Measurements from ENCODE around the gene ITPRID1. TPM values are rescaled to one million over a fixed set of nuclear protein-coding genes. Genes with fewer than 3 reads are reported as not detected.

The ITPRID1 gene
- total and polyA plus RNA-seq, 7 donors: not detected

- no peak overlapping the region for H3K27ac ChIP-seq
- DNase-seq (no peak), ATAC-seq (no peak)
- no peaks in the 10 kb centered on the region for H3K27me3 ChIP-seq (ENCODE audit: insufficient read depth in 3 of 3, low read length in 2 of 3)
- no peaks in the 10 kb centered on the region for H3K36me3 ChIP-seq (ENCODE audit: insufficient read depth in 1 of 2, low read depth in 1 of 2)
- intact Hi-C loops (cut with DNase I): no loop called here
- no peak overlapping the region for H3K4me3 ChIP-seq
- no peaks in the 10 kb centered on the region for H3K9me3 ChIP-seq
- H3K4me1 ChIP-seq: no peaks in the 10 kb centered on the region
- 53 to 68% (median 65%) methylated on average over 5 of the region's 5 CpGs for WGBS, 3 donors
- no peak for TF ChIP-seq CTCF (IDR thresholded peaks at IDR 0.05)
These were observed 149.2 kb downstream of the ITPRID1 start for GRCh38 chr7:31663072-31663471.

DNA sequence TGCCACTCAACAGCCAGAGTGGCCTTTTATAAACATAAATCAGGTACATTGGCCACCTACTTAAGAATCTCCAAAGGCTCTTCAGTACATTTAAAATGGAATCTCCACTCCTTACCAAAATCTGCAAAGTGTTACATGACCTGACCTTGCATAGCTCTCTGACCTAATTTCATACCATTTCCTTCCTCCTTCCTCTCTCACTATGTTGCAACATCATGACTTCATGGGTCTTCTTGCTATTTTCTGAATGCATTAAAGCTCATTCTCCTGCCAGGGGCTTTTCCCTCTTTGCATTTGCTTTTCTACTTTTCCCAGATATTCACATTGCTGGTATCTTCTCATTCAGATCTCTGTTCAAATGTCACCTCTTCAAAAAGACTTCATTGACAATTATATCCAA lies 151.0 kb downstream of the ITPRID1 start:
- Histone ChIP-seq H3K4me1 (no peaks in the 10 kb centered on the region), H3K27ac (no peak overlapping the region), H3K4me3 (no peak overlapping the region), H3K27me3 (ENCODE audit: insufficient read depth in 3 of 3, low read length in 2 of 3) (no peaks in the 10 kb centered on the region), H3K36me3 (ENCODE audit: insufficient read depth in 1 of 2, low read depth in 1 of 2) (no peaks in the 10 kb centered on the region), H3K9me3 (no peaks in the 10 kb centered on the region)
- ATAC-seq (no peak), DNase-seq (no peak)
- intact Hi-C loops (cut with DNase I): no loop called here
- TF ChIP-seq CTCF (IDR thresholded peaks at IDR 0.05): no peak

DNA sequence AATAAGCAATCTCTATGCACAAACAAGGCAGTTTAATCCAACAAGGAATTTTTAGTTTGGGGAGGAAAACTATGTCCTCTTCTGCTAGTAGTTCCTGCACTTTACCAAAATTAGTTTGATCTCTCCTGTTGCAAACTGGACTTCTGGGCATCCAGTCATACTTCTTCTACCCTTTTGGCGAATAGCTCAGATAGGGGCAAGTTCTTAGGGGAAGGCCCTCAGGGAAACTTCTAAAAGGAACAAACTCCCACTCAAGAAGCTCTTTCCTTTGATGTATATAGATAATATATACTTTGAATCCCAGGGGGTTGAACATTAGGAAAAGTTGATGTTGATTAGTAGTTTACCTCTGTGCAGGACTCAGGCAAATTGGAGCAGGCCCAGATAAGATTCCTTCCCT lies 151.7 kb downstream of the ITPRID1 start:
- no peak overlapping the region for H3K27ac ChIP-seq
- DNase-seq (no peak), ATAC-seq (no peak)
- no peaks in the 10 kb centered on the region for H3K27me3 ChIP-seq (ENCODE audit: insufficient read depth in 3 of 3, low read length in 2 of 3)
- 88 to 89% (median 88%) methylated on average over 1 of the region's 1 CpG for WGBS, 3 donors
- H3K4me1 ChIP-seq: no peaks in the 10 kb centered on the region
- H3K9me3 ChIP-seq: no peaks in the 10 kb centered on the region
- no peaks in the 10 kb centered on the region for H3K36me3 ChIP-seq (ENCODE audit: insufficient read depth in 1 of 2, low read depth in 1 of 2)
- H3K4me3 ChIP-seq: no peak overlapping the region
- intact Hi-C loops (cut with DNase I): no loop called here
- no peak for TF ChIP-seq CTCF (IDR thresholded peaks at IDR 0.05)

GRCh38 chr7:31669461-31669860 lies 155.6 kb downstream of the ITPRID1 start:
- H3K4me1 ChIP-seq: no peaks in the 10 kb centered on the region
- H3K27me3 ChIP-seq (ENCODE audit: insufficient read depth in 3 of 3, low read length in 2 of 3): no peaks in the 10 kb centered on the region
- TF ChIP-seq CTCF (IDR thresholded peaks at IDR 0.05): no peak
- intact Hi-C loops (cut with DNase I): no loop called here
- no peaks in the 10 kb centered on the region for H3K9me3 ChIP-seq
- H3K36me3 ChIP-seq (ENCODE audit: insufficient read depth in 1 of 2, low read depth in 1 of 2): no peaks in the 10 kb centered on the region
- DNase-seq (no peak), ATAC-seq (no peak)
- H3K4me3 ChIP-seq: no peak overlapping the region
- H3K27ac ChIP-seq: no peak overlapping the region

GRCh38 chr7:31679574-31680305 lies 165.8 kb downstream of the ITPRID1 start:
- 65 to 71% (median 69%) methylated on average over 12 of the region's 12 CpGs for WGBS, 3 donors
- no peak overlapping the region for H3K27ac ChIP-seq
- intact Hi-C loops (cut with DNase I): no loop called here
- H3K9me3 ChIP-seq: no peaks in the 10 kb centered on the region
- H3K36me3 ChIP-seq (ENCODE audit: insufficient read depth in 1 of 2, low read depth in 1 of 2): no peaks in the 10 kb centered on the region
- H3K27me3 ChIP-seq (ENCODE audit: insufficient read depth in 3 of 3, low read length in 2 of 3): no peaks in the 10 kb centered on the region
- no peaks in the 10 kb centered on the region for H3K4me1 ChIP-seq
- no peak for TF ChIP-seq CTCF (IDR thresholded peaks at IDR 0.05)
- DNase-seq: no peak
- no peak overlapping the region for H3K4me3 ChIP-seq
- no peak for ATAC-seq
